Small intestine (tissue), 7 donors: ENCODE results near the gene USP2. TPM values are rescaled to one million over a fixed set of nuclear protein-coding genes. Genes with fewer than 3 reads are reported as not detected.

Experiments used
- DNase-seq, 2 donors: peaks; one replicate each; pipeline versions ENCODE4 v3.0.0 to v3.0.0-alpha.2; 2013
- FAIRE-seq: peaks from 2 replicates; lab custom pipeline; 2012; peaks lifted over from hg19 to GRCh38; lab: Jason Lieb, UNC
- H3K27ac ChIP-seq, 3 donors: one replicate each; pipeline ENCODE4 v1.5.1; 2013; ENCODE audit warnings: low read length in 2 of 3, mild to moderate bottlenecking in 2 of 3, control low read depth in 1 of 3, inconsistent platforms in 1 of 3, low read depth in 1 of 3, moderate library complexity in 1 of 3
- H3K27me3 ChIP-seq, 3 donors: one replicate each; pipeline ENCODE4 v1.6.1; 2013; ENCODE audit warnings: low read length in 3 of 3, inconsistent platforms in 1 of 3; ENCODE audit not compliant: control insufficient read depth in 3 of 3, insufficient read depth in 3 of 3
- H3K36me3 ChIP-seq, 3 donors: one replicate each; pipeline ENCODE4 v1.6.1; 2013; ENCODE audit warnings: low read length in 3 of 3, inconsistent platforms in 1 of 3, low read depth in 1 of 3, mild to moderate bottlenecking in 1 of 3, moderate library complexity in 1 of 3; ENCODE audit not compliant: control insufficient read depth in 3 of 3, insufficient read depth in 2 of 3
- H3K4me1 ChIP-seq, 3 donors: one replicate each; pipeline ENCODE4 v1.6.1; 2013; ENCODE audit warnings: low read length in 2 of 3, inconsistent platforms in 1 of 3, low read depth in 1 of 3, mild to moderate bottlenecking in 1 of 3, moderate library complexity in 1 of 3; ENCODE audit not compliant: control insufficient read depth in 3 of 3, insufficient read depth in 2 of 3
- H3K4me3 ChIP-seq, 3 donors: one replicate each; pipeline ENCODE4 v1.5.1; 2013; ENCODE audit warnings: low read length in 3 of 3, control low read depth in 1 of 3, inconsistent platforms in 1 of 3, low read depth in 1 of 3, mild to moderate bottlenecking in 1 of 3, moderate library complexity in 1 of 3
- H3K9me3 ChIP-seq, 2 donors: one replicate each; pipeline ENCODE4 v1.6.1; 2013; ENCODE audit warnings: low read depth in 1 of 2, low read length in 1 of 2; ENCODE audit not compliant: control insufficient read depth in 2 of 2, insufficient read depth in 1 of 2
- WGBS, 3 donors: extraction: QIAGEN DNeasy Blood & Tissue Kit; methylation state at CpG; one replicate each; pipeline ENCODE4 v1.1.7; 2013; 5-methylcytosine and 5-hydroxymethylcytosine counted together
- polyA plus RNA-seq, 4 donors: library from polyadenylated mRNA; stranded (reverse) in 3 of 4; unstranded in 1 of 4; fragments of 200-250 nt in 3 of 4; fragments of 120-200 nt in 1 of 4; gene quantifications; one replicate each; pipeline versions ENCODE4 v1.2.1 to v1.2.3, GENCODE V29; 2013
- donor health status: healthy with polysubstance abuse.
- donor health status: control.
- donor health status: control.
- donor health status: Bipolar disorder and iron deficiency.
- donor health status: healthy.

Gene USP2
- polyA plus RNA-seq, 4 donors: 3.9 to 19.5 (median 10.3) TPM

- H3K27me3 ChIP-seq: peaks cover 0 to 34% (median 0%) of the 10 kb centered on the region in 3 donors
- FAIRE-seq (no peak), DNase-seq (no peak)
- WGBS, 3 donors: 59 to 73% (median 64%) methylated on average over 7 of the region's 7 CpGs
- H3K36me3 ChIP-seq: peaks cover 0 to 10% (median under 1%) of the 10 kb centered on the region in 3 donors
- H3K4me1 ChIP-seq: peaks cover 3 to 39% (median 5%) of the 10 kb centered on the region in 3 donors
- no peak overlapping the region for H3K27ac ChIP-seq
- H3K9me3 ChIP-seq: no peaks in the 10 kb centered on the region
- no peak overlapping the region for H3K4me3 ChIP-seq
These were observed 39.5 kb downstream of the USP2 start for GRCh38 chr11:119342023-119342300.

GRCh38 chr11:119341222-119342022 is 40.1 kb downstream of the USP2 start:
- Histone ChIP-seq H3K27ac (peak overlapping the region in 2 of 3 donors; percentile 73 to 86), H3K4me1 (peaks cover 3 to 43% (median 5%) of the 10 kb centered on the region in 3 donors), H3K9me3 (no peaks in the 10 kb centered on the region), H3K27me3 (peaks cover 0 to 34% (median 0%) of the 10 kb centered on the region in 3 donors), H3K4me3 (peak overlapping the region in 1 of 3 donors; percentile 18), H3K36me3 (peaks cover 0 to 15% (median 2%) of the 10 kb centered on the region in 3 donors)
- FAIRE-seq: no peak
- no peak for DNase-seq
- 28 to 39% (median 28%) methylated on average over 13 to 16 of the region's 16 CpGs for WGBS, 3 donors

GRCh38 chr11:119340335-119341221 is 40.9 kb downstream of the USP2 start, which contains the start of gene C1QTNF5:
Gene C1QTNF5, minus strand, starts transcription at chr11:119340883. Its CDS starts 486 bp downstream, at chr11:119340397.
- 3 to 4% (median 4%) methylated on average over 32 to 53 of the region's 53 CpGs for WGBS, 3 donors
- peak within 1 kb of the TSS; percentile 26 to 56 (median 48) for H3K4me3 ChIP-seq
- H3K4me1 ChIP-seq: peaks cover 3 to 44% (median 5%) of the 10 kb centered on the region in 3 donors
- H3K9me3 ChIP-seq: no peaks in the 10 kb centered on the region
- peaks cover 0 to 34% (median 0%) of the 10 kb centered on the region in 3 donors for H3K27me3 ChIP-seq
- H3K36me3 ChIP-seq: peaks cover 0 to 23% (median 2%) of the 10 kb centered on the region in 3 donors
- FAIRE-seq (no peak), DNase-seq (peak; percentile 69 to 82)
- H3K27ac ChIP-seq: peak within 1 kb of the TSS; percentile 56 to 86 (median 73)

- peaks cover 0 to 27% (median 2%) of the 10 kb centered on the region in 3 donors for H3K36me3 ChIP-seq
- H3K4me3 ChIP-seq: peak overlapping the region; percentile 26 to 56 (median 48)
- H3K27me3 ChIP-seq: peaks cover 0 to 34% (median 0%) of the 10 kb centered on the region in 3 donors
- peak overlapping the region; percentile 56 to 86 (median 73) for H3K27ac ChIP-seq
- DNase-seq (peak; percentile 63 to 74), FAIRE-seq (no peak)
- WGBS, 3 donors: 4 to 6% (median 4%) methylated on average over 64 to 86 of the region's 86 CpGs
- peaks cover 3 to 51% (median 10%) of the 10 kb centered on the region in 3 donors for H3K4me1 ChIP-seq
- H3K9me3 ChIP-seq: no peaks in the 10 kb centered on the region
These were observed 41.7 kb downstream of the USP2 start for GRCh38 chr11:119339589-119340334.

GRCh38 chr11:119338965-119339588 is 42.4 kb downstream of the USP2 start:
- DNase-seq (no peak), FAIRE-seq (no peak)
- H3K27ac ChIP-seq: peak overlapping the region in 2 of 3 donors; percentile 0 to 47
- 49 to 77% (median 71%) methylated on average over 10 to 11 of the region's 11 CpGs for WGBS, 3 donors
- H3K4me1 ChIP-seq: peaks cover 3 to 51% (median 10%) of the 10 kb centered on the region in 3 donors
- peaks cover 0 to 27% (median 2%) of the 10 kb centered on the region in 3 donors for H3K36me3 ChIP-seq
- peaks cover 0 to 34% (median 0%) of the 10 kb centered on the region in 3 donors for H3K27me3 ChIP-seq
- H3K4me3 ChIP-seq: peak overlapping the region in 1 of 3 donors; percentile 40
- H3K9me3 ChIP-seq: no peaks in the 10 kb centered on the region

- WGBS, 3 donors: 14 to 21% (median 21%) methylated on average over 17 of the region's 17 CpGs
- H3K9me3 ChIP-seq: no peaks in the 10 kb centered on the region
- DNase-seq (peak; percentile 70 to 88), FAIRE-seq (no peak)
- peak overlapping the region in 1 of 3 donors; percentile 40 for H3K4me3 ChIP-seq
- H3K4me1 ChIP-seq: peaks cover 3 to 51% (median 10%) of the 10 kb centered on the region in 3 donors
- H3K36me3 ChIP-seq: peaks cover 0 to 27% (median 2%) of the 10 kb centered on the region in 3 donors
- H3K27me3 ChIP-seq: peaks cover 0 to 34% (median 0%) of the 10 kb centered on the region in 3 donors
- H3K27ac ChIP-seq: peak overlapping the region in 2 of 3 donors; percentile 0 to 57
These were observed 43.1 kb downstream of the USP2 start for GRCh38 chr11:119338318-119338890.

GRCh38 chr11:119337581-119338317 is 43.7 kb downstream of the USP2 start:
- peaks cover 3 to 51% (median 10%) of the 10 kb centered on the region in 3 donors for H3K4me1 ChIP-seq
- peaks cover 0 to 34% (median 0%) of the 10 kb centered on the region in 3 donors for H3K27me3 ChIP-seq
- H3K9me3 ChIP-seq: no peaks in the 10 kb centered on the region
- peak overlapping the region in 2 of 3 donors; percentile 53 to 57 for H3K27ac ChIP-seq
- peaks cover 0 to 27% (median 2%) of the 10 kb centered on the region in 3 donors for H3K36me3 ChIP-seq
- DNase-seq (no peak), FAIRE-seq (no peak)
- no peak overlapping the region for H3K4me3 ChIP-seq
- WGBS, 3 donors: 55 to 82% (median 77%) methylated on average over 9 of the region's 9 CpGs
